GM12878 (cell line): Measurements from ENCODE around the gene FBXL16. TPM values are rescaled to one million over a fixed set of nuclear protein-coding genes. Genes with fewer than 3 reads are reported as not detected.

Source experiments
- ATAC-seq: fragments of 200-7000 bp; cut with Tn5 transposase; 3 replicates; pipeline ENCODE4 v1.9.1; 2020; ENCODE audit warnings: mild to moderate bottlenecking, moderate library complexity
- BruUV-seq: library from RNA; stranded (reverse); fragments of 400-500 nt; replicated peaks from 2 replicates; lab custom pipeline; 2021; lab: Mats Ljungman, UMichigan
- CTCF ChIA-PET: fragments of 300-600 bp; sonication (Branson Sonifier 250); formaldehyde crosslinking; extraction: SDS; loops from one replicate; lab custom pipeline; 2021; ENCODE audit warnings: inconsistent platforms; lab: Yijun Ruan, JAX
- POLR2A ChIA-PET: fragments of 350-600 bp; formaldehyde crosslinking; extraction: SDS; loops from one replicate; lab custom pipeline; 2021; ENCODE audit warnings: inconsistent platforms; lab: Charles Lee
- RAD21 ChIA-PET: fragments of 300-600 bp; sonication (Branson Sonifier 250); formaldehyde crosslinking; loops from one replicate; lab custom pipeline; 2023; ENCODE audit warnings: antibody characterized with exemption; ENCODE audit not compliant: unreplicated experiment; lab: Charles Lee
- SMC1A ChIA-PET: fragments of 300-600 bp; sonication (Branson Sonifier 250); formaldehyde crosslinking; loops from one replicate; lab custom pipeline; 2023; ENCODE audit not compliant: unreplicated experiment, uncharacterized antibody; lab: Charles Lee
- DNase-seq: peaks from one replicate; pipeline ENCODE4 v3.0.0-alpha.2; 2011; ENCODE audit warnings: low read depth, low spot score
- FAIRE-seq: peaks from 3 replicates; lab custom pipeline; 2011; peaks lifted over from hg19 to GRCh38; lab: Jason Lieb, UNC
- H2AFZ ChIP-seq: 2 replicates; pipeline ENCODE4 v1.6.0; 2011; ENCODE audit warnings: low read depth, low read length, control low read depth; ENCODE audit not compliant: control insufficient read depth
- H3K27ac ChIP-seq: 2 replicates; pipeline ENCODE4 v1.5.1; 2011; ENCODE audit warnings: control low read depth; ENCODE audit not compliant: control insufficient read depth, insufficient read depth
- H3K27me3 ChIP-seq, 2 experiments: replicated peaks in 1 of 2; 2 replicates each; pipeline versions ENCODE4 v1.6.0 to v1.6.1; 2011; ENCODE audit warnings: low read length in 1 of 2; ENCODE audit not compliant: control insufficient read depth in 2 of 2, insufficient read depth in 2 of 2
- H3K36me3 ChIP-seq, 2 experiments: 2 replicates each; pipeline ENCODE4 v1.5.1; 2011; ENCODE audit warnings: low read length in 1 of 2; ENCODE audit not compliant: control insufficient read depth in 2 of 2, insufficient read depth in 2 of 2
- H3K4me1 ChIP-seq: 2 replicates; pipeline ENCODE4 v1.6.1; 2011; ENCODE audit warnings: mild to moderate bottlenecking, low read length, moderate library complexity, mixed read lengths; ENCODE audit not compliant: control insufficient read depth, insufficient read depth
- H3K4me2 ChIP-seq: 2 replicates; pipeline ENCODE4 v1.6.0; 2011; ENCODE audit warnings: control low read depth; ENCODE audit not compliant: control insufficient read depth, insufficient read depth
- H3K4me3 ChIP-seq: fragments of 200-600 bp; sonication (generic); 2 replicates; pipeline ENCODE4 v1.5.1; 2016
- H3K79me2 ChIP-seq: 2 replicates; pipeline ENCODE4 v1.6.0; 2011; ENCODE audit warnings: low read length; ENCODE audit not compliant: control insufficient read depth, insufficient read depth
- H3K9ac ChIP-seq: 2 replicates; pipeline ENCODE4 v1.8.0; 2011; ENCODE audit warnings: low read length, control low read depth, mixed read lengths; ENCODE audit not compliant: control insufficient read depth, insufficient read depth
- H3K9me3 ChIP-seq: replicated peaks from 3 replicates; pipeline ENCODE4 v1.5.1; 2011; ENCODE audit warnings: mild to moderate bottlenecking, low read length; ENCODE audit not compliant: control insufficient read depth, insufficient read depth
- H4K20me1 ChIP-seq: 2 replicates; pipeline ENCODE4 v1.6.0; 2011; ENCODE audit not compliant: control insufficient read depth, insufficient read depth
- BACH1 ChIP-seq: fragments of 450-650 bp; IDR thresholded peaks from 2 replicates; pipeline ENCODE4 v1.6.1; 2017; ENCODE audit warnings: mild to moderate bottlenecking, borderline replicate concordance
- MXI1 ChIP-seq: fragments of 150-350 bp; IDR thresholded peaks from 2 replicates; pipeline ENCODE4 v1.6.1; 2011; ENCODE audit warnings: low read depth, mild to moderate bottlenecking, inconsistent platforms, low read length, improper control_type of control experiment
- STAT3 ChIP-seq: IDR thresholded peaks from 2 replicates; pipeline ENCODE4 v1.6.1; 2011; ENCODE audit warnings: low read depth, low read length, improper control_type of control experiment
- SUZ12 ChIP-seq: fragments of 200-600 bp; sonication (generic); IDR thresholded peaks from one replicate; pipeline ENCODE4 v1.6.1; 2018; ENCODE audit warnings: antibody characterized with exemption, mild to moderate bottlenecking; ENCODE audit not compliant: unreplicated experiment
- TCF12 ChIP-seq: IDR thresholded peaks from 2 replicates; pipeline ENCODE4 v1.6.1; 2011; ENCODE audit warnings: low read depth, mild to moderate bottlenecking, low read length
- YY1 ChIP-seq: IDR thresholded peaks from 2 replicates; pipeline ENCODE4 v1.6.1; 2011; ENCODE audit warnings: low read depth, mild to moderate bottlenecking, low read length
- WGBS: methylation state at CpG from one replicate; pipeline ENCODE4 v1.1.6; 2016; ENCODE audit warnings: low lambda C conversion rate; ENCODE audit not compliant: insufficient replicate concordance, insufficient coverage; ENCODE audit errors: missing lambda C conversion rate; 5-methylcytosine and 5-hydroxymethylcytosine counted together
- in situ Hi-C: fragments of 300-500 bp; cut with MboI; formaldehyde crosslinking; loops from 9 replicates; pipeline ENCODE4 v1.14.3; 2018; ENCODE audit warnings: mixed read lengths
- intact Hi-C: fragments of 100-400 bp; cut with micrococcal nuclease; formaldehyde crosslinking; loops from one replicate; pipeline ENCODE4 v1.14.2; 2022; ENCODE audit not compliant: unreplicated experiment
- polyA plus RNA-seq, 11 experiments: library from polyadenylated mRNA; depleted of rRNA in 4 of 11; unstranded in 6 of 11; stranded (reverse) in 5 of 11; fragments of >200 nt; fragmentation: Nextera tagmentation in 4 of 11; fragmentation: Illumina TruSeq in 1 of 11; extraction: Ambion mirVana in 4 of 11; extraction: Trizol in 1 of 11; gene quantifications; 1 replicate in 1 of 11; 2 replicates in 10 of 11; pipeline versions ENCODE4 v1.2.1 to v1.2.3, GENCODE V29; 2011 to 2016; ENCODE audit warnings: inconsistent platforms in 2 of 11, missing spikeins in 2 of 11, low read depth in 1 of 11
- total RNA-seq, 4 experiments: library from RNA; depleted of rRNA in 3 of 4; stranded (reverse); fragments of >200 nt in 3 of 4; fragmentation: Illumina TruSeq in 1 of 4; extraction: Trizol in 1 of 4; gene quantifications; 2 replicates each; pipeline versions ENCODE4 v1.2.1 to v1.2.3, GENCODE V29; 2013 to 2021
- TF ChIP-seq, protein P1 (sequence below), 3 experiments: IDR thresholded peaks in 2 of 3; conservative IDR thresholded peaks in 1 of 3; 2 replicates each; pipeline ENCODE4 v1.5.1; 2011; ENCODE audit warnings: low read depth in 3 of 3, low read length in 3 of 3, mild to moderate bottlenecking in 3 of 3, control low read depth in 2 of 3, moderate library complexity in 2 of 3, inconsistent platforms in 1 of 3, mixed read lengths in 1 of 3; ENCODE audit not compliant: control insufficient read depth in 2 of 3, insufficient read depth in 1 of 3; ENCODE audit errors: extremely low read depth in 1 of 3
- TF ChIP-seq, protein P2 (sequence below): IDR thresholded peaks from 2 replicates; pipeline ENCODE4 v1.6.1; 2011; ENCODE audit warnings: borderline replicate concordance, low read depth, mild to moderate bottlenecking, moderate library complexity, mixed read lengths, low read length; ENCODE audit not compliant: insufficient read depth; ENCODE audit errors: extremely low read length

FBXL16 gene
- total and polyA plus RNA-seq, 10 of the 15 experiments (the other 5 are each of a cell fraction or from before 2014, with no cell fraction given) = 0.13 to 1.4 (median 0.24) TPM

DNA sequence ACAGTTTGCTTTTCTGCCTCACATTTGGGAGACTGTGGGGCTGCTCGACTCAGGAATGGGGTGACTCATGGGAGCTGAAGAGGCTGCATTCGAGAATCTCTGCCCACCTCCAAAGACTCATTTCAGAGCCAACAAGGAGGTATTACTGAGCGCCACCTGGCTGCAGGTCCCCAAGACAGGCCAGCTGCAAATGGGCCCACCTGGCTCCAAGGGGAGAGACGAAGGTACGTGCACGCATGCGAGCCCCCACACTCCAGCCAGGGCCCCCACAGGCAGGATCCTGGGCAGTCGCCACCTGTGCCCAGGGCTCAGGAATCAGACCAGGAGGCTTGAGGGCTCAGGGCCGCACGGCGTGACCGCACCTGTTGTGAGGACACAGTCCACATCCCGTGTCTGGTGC, 27.3 kb upstream of the FBXL16 start:
- Histone ChIP-seq H3K79me2 (peaks cover 2% of the 10 kb centered on the region), H3K9me3 (no peaks in the 10 kb centered on the region), H3K27me3 (no peaks in the 10 kb centered on the region), H3K4me1 (peaks cover 37% of the 10 kb centered on the region), H2AFZ (no peak overlapping the region), H3K36me3 (peaks cover 7 to 9% of the 10 kb centered on the region in 2 experiments; a peak in 3 of 4 replicates), H3K27ac (no peak overlapping the region), H4K20me1 (no peaks in the 10 kb centered on the region), H3K9ac (no peak overlapping the region), H3K4me3 (no peak overlapping the region), H3K4me2 (no peak overlapping the region)
- 84% methylated on average over 13 of the region's 13 CpGs for WGBS
- in situ Hi-C loops (no loop called here), intact Hi-C loops (no loop called here)
- DNase-seq (no peak), ATAC-seq (no peak), FAIRE-seq (no peak)
- BruUV-seq = no TSS peak
- ChIA-PET SMC1A (interaction anchor here (1.2 kb wide), 1 partner anchor 17 kb away, joined by 3 read pairs; no protein-coding TSS in a partner anchor), RAD21 (no interaction called here), POLR2A (no interaction called here), CTCF (interaction anchor here (1.3 kb wide), 1 partner anchor 13 kb away, joined by 4 read pairs; the partner anchor contains the start of gene ANTKMT)
- TF ChIP-seq BACH1 = no peak
- TF ChIP-seq, protein P1, sequence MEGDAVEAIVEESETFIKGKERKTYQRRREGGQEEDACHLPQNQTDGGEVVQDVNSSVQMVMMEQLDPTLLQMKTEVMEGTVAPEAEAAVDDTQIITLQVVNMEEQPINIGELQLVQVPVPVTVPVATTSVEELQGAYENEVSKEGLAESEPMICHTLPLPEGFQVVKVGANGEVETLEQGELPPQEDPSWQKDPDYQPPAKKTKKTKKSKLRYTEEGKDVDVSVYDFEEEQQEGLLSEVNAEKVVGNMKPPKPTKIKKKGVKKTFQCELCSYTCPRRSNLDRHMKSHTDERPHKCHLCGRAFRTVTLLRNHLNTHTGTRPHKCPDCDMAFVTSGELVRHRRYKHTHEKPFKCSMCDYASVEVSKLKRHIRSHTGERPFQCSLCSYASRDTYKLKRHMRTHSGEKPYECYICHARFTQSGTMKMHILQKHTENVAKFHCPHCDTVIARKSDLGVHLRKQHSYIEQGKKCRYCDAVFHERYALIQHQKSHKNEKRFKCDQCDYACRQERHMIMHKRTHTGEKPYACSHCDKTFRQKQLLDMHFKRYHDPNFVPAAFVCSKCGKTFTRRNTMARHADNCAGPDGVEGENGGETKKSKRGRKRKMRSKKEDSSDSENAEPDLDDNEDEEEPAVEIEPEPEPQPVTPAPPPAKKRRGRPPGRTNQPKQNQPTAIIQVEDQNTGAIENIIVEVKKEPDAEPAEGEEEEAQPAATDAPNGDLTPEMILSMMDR (IDR thresholded peaks at IDR 0.05 in 2 of 3, conservative IDR thresholded peaks at IDR 0.05 in 1 of 3; ENCODE audit: control insufficient read depth in 2 of 3, extremely low read depth in 1 of 3, insufficient read depth in 1 of 3, low read depth in 3 of 3, low read length in 3 of 3) = peak in 2 of 3 experiments; percentile 8 to 20; a peak in 1 of 6 replicates

DNA sequence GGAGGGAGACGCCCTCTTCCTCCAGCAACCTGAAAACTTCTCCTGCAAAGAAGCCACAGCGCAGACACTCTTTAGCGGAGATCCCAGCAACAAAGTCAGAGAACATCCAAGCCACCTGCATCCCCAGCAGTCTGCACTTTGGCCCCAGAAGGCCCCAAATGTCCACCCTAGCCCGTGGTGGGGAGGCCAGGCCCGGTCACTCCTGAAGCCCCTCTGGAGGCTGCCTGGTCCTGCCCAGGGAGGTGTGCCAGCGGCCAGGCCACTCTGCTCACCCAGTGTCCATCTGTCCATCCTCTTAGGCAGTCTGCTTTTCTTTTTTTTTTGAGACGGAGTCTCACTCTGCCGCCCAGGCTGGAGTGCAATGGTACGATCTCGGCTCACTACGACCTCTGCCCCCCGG, 26.7 kb upstream of the FBXL16 start:
- CTCF ChIA-PET = interaction anchor here (0.8 to 1.4 kb wide), 3 partner anchors 11 to 12 kb away, joined by 3 to 4 read pairs (median 4); partner anchors contain the start of gene ANTKMT
- FAIRE-seq = no peak
- H3K36me3 ChIP-seq = peaks cover 7 to 9% of the 10 kb centered on the region in 2 experiments; a peak in 3 of 4 replicates

More for the DNA sequence above, 26.7 kb upstream of the FBXL16 start:
- H3K27ac ChIP-seq = no peak overlapping the region
- RAD21 ChIA-PET = no interaction called here
- WGBS = 89% methylated on average over 12 of the region's 12 CpGs
- in situ Hi-C loops (no loop called here), intact Hi-C loops (no loop called here)
- SMC1A ChIA-PET = interaction anchor here (1.2 kb wide), 1 partner anchor 16 kb away, joined by 3 read pairs; no protein-coding TSS in a partner anchor
- no peaks in the 10 kb centered on the region for H3K27me3 ChIP-seq
- no peak overlapping the region for H3K4me3 ChIP-seq
- no peaks in the 10 kb centered on the region; the same call in 1 of the 2 replicates for H3K79me2 ChIP-seq
- H3K9me3 ChIP-seq = no peaks in the 10 kb centered on the region
- no peak overlapping the region for H3K9ac ChIP-seq
- TF ChIP-seq YY1 = no peak
- TF ChIP-seq MXI1 = no peak
- TF ChIP-seq, protein P2, sequence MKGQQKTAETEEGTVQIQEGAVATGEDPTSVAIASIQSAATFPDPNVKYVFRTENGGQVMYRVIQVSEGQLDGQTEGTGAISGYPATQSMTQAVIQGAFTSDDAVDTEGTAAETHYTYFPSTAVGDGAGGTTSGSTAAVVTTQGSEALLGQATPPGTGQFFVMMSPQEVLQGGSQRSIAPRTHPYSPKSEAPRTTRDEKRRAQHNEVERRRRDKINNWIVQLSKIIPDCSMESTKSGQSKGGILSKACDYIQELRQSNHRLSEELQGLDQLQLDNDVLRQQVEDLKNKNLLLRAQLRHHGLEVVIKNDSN = no peak
- TF ChIP-seq STAT3 = no peak
- no peak for TF ChIP-seq TCF12
- no peak for TF ChIP-seq SUZ12
- H4K20me1 ChIP-seq = no peaks in the 10 kb centered on the region
- H3K4me1 ChIP-seq = peaks cover 31% of the 10 kb centered on the region
- H3K4me2 ChIP-seq = no peak overlapping the region
- DNase-seq (no peak), ATAC-seq (no peak)
- H2AFZ ChIP-seq = no peak overlapping the region
- POLR2A ChIA-PET = interaction anchor here (0.9 to 1.0 kb wide), 2 partner anchors 12 to 13 kb away, joined by 3 read pairs; no protein-coding TSS in a partner anchor
- BruUV-seq = no TSS peak
